ENCODE results near the gene IGF2R. TPM values are rescaled to one million over a fixed set of nuclear protein-coding genes. Genes with fewer than 3 reads are reported as not detected.
"Not testable (repeated sequence)": the region's sequence is repeated elsewhere in the genome, so short reads cannot be mapped to it uniquely, and the experiment has no call there.

The IGF2R gene
- polyA plus RNA-seq, 5 donors, result 44.1 to 64.2 (median 52.2) TPM

GRCh38 chr6:160120087-160120486 lies 151.2 kb downstream of the IGF2R start:
- no peak for DNase-seq

GRCh38 chr6:160121558-160121957 lies 152.7 kb downstream of the IGF2R start, which contains the start of gene SLC22A1:
Gene SLC22A1, plus strand, starts transcription at chr6:160121815. Its CDS starts 121 bp downstream, at chr6:160121936.
- no peak for DNase-seq

- no peak for DNase-seq
Observed at GRCh38 chr6:160121981-160122380, 153.1 kb downstream of the IGF2R start.

- no peak for DNase-seq
Observed at GRCh38 chr6:160122744-160123143, 153.9 kb downstream of the IGF2R start.

- no peak for DNase-seq
Observed at GRCh38 chr6:160124007-160124406, 155.1 kb downstream of the IGF2R start.

GRCh38 chr6:160124605-160125004 lies 155.7 kb downstream of the IGF2R start:
- no peak for DNase-seq

- DNase-seq, result not testable (repeated sequence)
Observed at GRCh38 chr6:160125105-160125504, 156.2 kb downstream of the IGF2R start.

GRCh38 chr6:160127270-160128124 lies 158.6 kb downstream of the IGF2R start:
- DNase-seq, result no peak

- DNase-seq, result no peak
Observed at GRCh38 chr6:160128125-160128683, 159.3 kb downstream of the IGF2R start.

GRCh38 chr6:160128879-160129516 lies 160.1 kb downstream of the IGF2R start:
- no peak for DNase-seq

- no peak for DNase-seq
Observed at GRCh38 chr6:160129881-160130615, 161.2 kb downstream of the IGF2R start.

- no peak for DNase-seq
Observed at GRCh38 chr6:160130729-160131484, 162.0 kb downstream of the IGF2R start.

- no peak for DNase-seq
Observed at GRCh38 chr6:160131636-160132296, 162.9 kb downstream of the IGF2R start.

- DNase-seq, result no peak
Observed at GRCh38 chr6:160132297-160132637, 163.4 kb downstream of the IGF2R start.

- no peak for DNase-seq
Observed at GRCh38 chr6:160132776-160133338, 164.0 kb downstream of the IGF2R start.

GRCh38 chr6:160133441-160134336 lies 164.8 kb downstream of the IGF2R start:
- DNase-seq, result no peak

- DNase-seq, result not testable (repeated sequence)
Observed at GRCh38 chr6:160134337-160134751, 165.5 kb downstream of the IGF2R start.

GRCh38 chr6:160134779-160135547 lies 166.1 kb downstream of the IGF2R start:
- DNase-seq, result no peak
